ENCODE data around the gene PTPN21. TPM values are rescaled to one million over a fixed set of nuclear protein-coding genes. Genes with fewer than 3 reads are reported as not detected.

The PTPN21 gene
- total and polyA plus RNA-seq, 5 donors from 2014 or later: not detected

DNA sequence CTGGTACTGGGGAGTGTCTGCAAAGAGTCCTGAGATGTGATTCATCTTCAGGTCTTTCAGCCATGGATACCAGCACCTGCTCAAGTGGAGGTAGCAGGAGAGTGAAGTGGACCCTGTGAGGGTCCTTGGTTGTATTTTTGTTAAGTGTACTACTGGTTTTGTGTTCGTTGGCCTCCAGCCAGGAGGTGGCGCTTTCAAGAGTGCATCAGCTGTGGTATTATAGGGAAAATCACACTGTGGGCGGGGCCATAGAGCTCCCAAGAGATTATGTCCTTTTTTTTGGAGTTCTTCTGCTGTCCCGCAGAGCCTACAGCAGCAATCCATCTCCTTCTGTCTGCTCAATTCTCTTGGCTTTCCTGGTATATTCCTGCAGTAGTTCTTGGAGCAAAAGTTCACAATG lies 102.6 kb downstream of the PTPN21 start:
- Histone ChIP-seq H3K36me3 (ENCODE audit: control insufficient read depth, insufficient read depth, low read length) (no peaks in the 10 kb centered on the region), H3K27ac (ENCODE audit: insufficient read depth, low read length, poor library complexity, severe bottlenecking) (no peak overlapping the region), H3K4me3 (ENCODE audit: low read depth, low read length) (no peak overlapping the region), H3K9me3 (ENCODE audit: control insufficient read depth in 2 of 2, low read length in 2 of 2) (no peaks in the 10 kb centered on the region), H3K27me3 (ENCODE audit: control insufficient read depth, insufficient read depth, low read length) (no peaks in the 10 kb centered on the region), H3K4me1 (ENCODE audit: control insufficient read depth, insufficient read depth, low read length, poor library complexity, severe bottlenecking) (no peaks in the 10 kb centered on the region)
- peaks cover 0 to 8% (median under 1%) of the 10 kb centered on the region in 4 donors for H3K4me1 Mint-ChIP-seq
- no peak overlapping the region for H3K27ac Mint-ChIP-seq
- H3K27me3 Mint-ChIP-seq: no peaks in the 10 kb centered on the region
- no peak overlapping the region for H3K4me3 Mint-ChIP-seq
- ATAC-seq (ENCODE audit: low read depth in 2 of 2) (no peak), DNase-seq (no peak)
- H3K36me3 Mint-ChIP-seq: peaks cover 17% of the 10 kb centered on the region
- peaks cover 2 to 14% (median 6%) of the 10 kb centered on the region in 7 donors for H3K9me3 Mint-ChIP-seq

DNA sequence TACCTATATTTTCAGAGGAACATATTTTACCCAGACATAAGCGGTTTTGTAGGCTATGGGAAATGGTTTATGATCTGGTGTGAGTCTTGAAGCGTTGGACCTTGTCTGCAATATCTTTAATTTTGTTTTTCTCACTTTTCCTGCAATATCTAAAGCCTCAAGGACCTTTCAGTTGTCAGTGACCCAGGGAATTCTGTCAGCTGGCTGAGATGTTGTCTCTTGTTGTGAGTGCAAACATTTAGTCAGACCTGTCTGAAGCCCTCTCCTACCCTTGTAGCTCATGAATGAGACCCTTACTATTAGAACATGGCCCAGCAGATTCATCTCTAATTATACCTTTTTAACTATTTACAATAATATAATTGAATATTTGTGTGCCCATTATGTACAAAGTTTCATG lies 115.7 kb downstream of the PTPN21 start:
- Histone ChIP-seq H3K36me3 (ENCODE audit: control insufficient read depth, insufficient read depth, low read length) (no peaks in the 10 kb centered on the region), H3K4me3 (ENCODE audit: low read depth, low read length) (no peak overlapping the region), H3K27me3 (ENCODE audit: control insufficient read depth, insufficient read depth, low read length) (no peaks in the 10 kb centered on the region), H3K27ac (ENCODE audit: insufficient read depth, low read length, poor library complexity, severe bottlenecking) (no peak overlapping the region), H3K9me3 (ENCODE audit: control insufficient read depth in 2 of 2, low read length in 2 of 2) (no peaks in the 10 kb centered on the region), H3K4me1 (ENCODE audit: control insufficient read depth, insufficient read depth, low read length, poor library complexity, severe bottlenecking) (no peaks in the 10 kb centered on the region)
- ATAC-seq (ENCODE audit: low read depth in 2 of 2) (no peak), DNase-seq (no peak)
- H3K9me3 Mint-ChIP-seq: peaks cover 0 to 2% (median 0%) of the 10 kb centered on the region in 7 donors
- H3K4me3 Mint-ChIP-seq: no peak overlapping the region
- H3K36me3 Mint-ChIP-seq: peaks cover 15% of the 10 kb centered on the region
- H3K4me1 Mint-ChIP-seq: no peaks in the 10 kb centered on the region
- H3K27me3 Mint-ChIP-seq: no peaks in the 10 kb centered on the region
- H3K27ac Mint-ChIP-seq: no peak overlapping the region

DNA sequence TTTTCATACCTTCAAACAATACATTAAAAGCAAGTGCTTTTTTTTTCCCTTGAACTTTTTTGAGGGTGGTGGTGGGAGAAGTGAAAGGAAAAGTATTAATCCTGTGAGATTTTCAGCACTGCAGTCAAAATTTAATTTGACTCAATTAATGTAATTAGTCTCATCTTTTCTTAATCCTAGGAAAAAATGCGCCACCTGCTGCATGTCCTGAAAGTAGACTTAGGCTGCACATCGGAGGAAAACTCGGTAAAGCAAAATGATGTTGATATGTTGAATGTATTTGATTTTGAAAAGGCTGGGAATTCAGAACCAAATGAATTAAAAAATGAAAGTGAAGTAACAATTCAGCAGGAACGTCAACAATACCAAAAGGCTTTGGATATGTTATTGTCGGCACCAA lies 117.1 kb downstream of the PTPN21 start:
- Mint-ChIP-seq H3K9me3 (peaks cover 0 to 2% (median 0%) of the 10 kb centered on the region in 7 donors), H3K36me3 (peaks cover 15% of the 10 kb centered on the region), H3K4me1 (no peaks in the 10 kb centered on the region), H3K27ac (no peak overlapping the region), H3K4me3 (no peak overlapping the region), H3K27me3 (no peaks in the 10 kb centered on the region)
- Histone ChIP-seq H3K36me3 (ENCODE audit: control insufficient read depth, insufficient read depth, low read length) (no peaks in the 10 kb centered on the region), H3K9me3 (ENCODE audit: control insufficient read depth in 2 of 2, low read length in 2 of 2) (no peaks in the 10 kb centered on the region), H3K4me3 (ENCODE audit: low read depth, low read length) (no peak overlapping the region), H3K27ac (ENCODE audit: insufficient read depth, low read length, poor library complexity, severe bottlenecking) (no peak overlapping the region), H3K4me1 (ENCODE audit: control insufficient read depth, insufficient read depth, low read length, poor library complexity, severe bottlenecking) (no peaks in the 10 kb centered on the region), H3K27me3 (ENCODE audit: control insufficient read depth, insufficient read depth, low read length) (no peaks in the 10 kb centered on the region)
- ATAC-seq (ENCODE audit: low read depth in 2 of 2) (no peak), DNase-seq (no peak)

DNA sequence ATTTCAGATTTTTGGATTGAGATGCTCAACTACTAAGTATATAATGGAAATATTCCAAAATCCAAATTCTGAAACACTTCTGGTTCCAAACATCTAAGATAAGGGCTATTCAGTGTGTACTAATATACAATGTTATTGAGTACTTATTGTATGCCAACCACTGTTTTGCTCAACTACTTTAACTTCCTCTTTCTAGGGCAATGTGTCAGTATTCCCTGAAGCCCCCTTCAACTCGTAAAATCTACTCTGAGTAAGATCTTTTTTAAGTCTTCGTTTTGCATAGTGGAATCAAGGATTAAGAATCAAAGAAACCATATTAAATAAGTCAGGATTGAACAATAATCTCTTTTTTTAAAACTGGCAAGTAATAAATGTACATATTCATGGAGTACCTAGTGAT lies 123.8 kb downstream of the PTPN21 start:
- no peak overlapping the region for H3K27ac ChIP-seq (ENCODE audit: insufficient read depth, low read length, poor library complexity, severe bottlenecking)
- no peaks in the 10 kb centered on the region for H3K36me3 ChIP-seq (ENCODE audit: control insufficient read depth, insufficient read depth, low read length)
- no peaks in the 10 kb centered on the region for H3K27me3 ChIP-seq (ENCODE audit: control insufficient read depth, insufficient read depth, low read length)
- no peaks in the 10 kb centered on the region for H3K4me1 ChIP-seq (ENCODE audit: control insufficient read depth, insufficient read depth, low read length, poor library complexity, severe bottlenecking)
- Mint-ChIP-seq H3K27me3 (no peaks in the 10 kb centered on the region), H3K36me3 (peaks cover 4% of the 10 kb centered on the region), H3K4me3 (no peak overlapping the region), H3K27ac (no peak overlapping the region), H3K4me1 (no peaks in the 10 kb centered on the region), H3K9me3 (no peaks in the 10 kb centered on the region)
- no peak overlapping the region for H3K4me3 ChIP-seq (ENCODE audit: low read depth, low read length)
- ATAC-seq (ENCODE audit: low read depth in 2 of 2) (no peak), DNase-seq (no peak)
- no peaks in the 10 kb centered on the region for H3K9me3 ChIP-seq (ENCODE audit: control insufficient read depth in 2 of 2, low read length in 2 of 2)

DNA sequence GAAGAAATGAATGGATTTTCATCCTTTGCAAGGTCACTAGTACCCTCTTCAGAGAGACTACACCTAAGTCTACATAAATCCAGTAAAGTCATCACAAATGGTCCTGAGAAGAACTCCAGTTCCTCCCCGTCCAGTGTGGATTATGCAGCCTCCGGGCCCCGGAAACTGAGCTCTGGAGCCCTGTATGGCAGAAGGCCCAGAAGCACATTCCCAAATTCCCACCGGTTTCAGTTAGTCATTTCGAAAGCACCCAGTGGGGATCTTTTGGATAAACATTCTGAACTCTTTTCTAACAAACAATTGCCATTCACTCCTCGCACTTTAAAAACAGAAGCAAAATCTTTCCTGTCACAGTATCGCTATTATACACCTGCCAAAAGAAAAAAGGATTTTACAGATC lies 128.5 kb downstream of the PTPN21 start:
- Histone ChIP-seq H3K4me1 (ENCODE audit: control insufficient read depth, insufficient read depth, low read length, poor library complexity, severe bottlenecking) (no peaks in the 10 kb centered on the region), H3K9me3 (ENCODE audit: control insufficient read depth in 2 of 2, low read length in 2 of 2) (no peaks in the 10 kb centered on the region), H3K27ac (ENCODE audit: insufficient read depth, low read length, poor library complexity, severe bottlenecking) (no peak overlapping the region), H3K27me3 (ENCODE audit: control insufficient read depth, insufficient read depth, low read length) (no peaks in the 10 kb centered on the region), H3K4me3 (ENCODE audit: low read depth, low read length) (no peak overlapping the region), H3K36me3 (ENCODE audit: control insufficient read depth, insufficient read depth, low read length) (no peaks in the 10 kb centered on the region)
- no peak for DNase-seq
- no peak overlapping the region for H3K27ac Mint-ChIP-seq
- H3K9me3 Mint-ChIP-seq: peaks cover 0 to 2% (median 0%) of the 10 kb centered on the region in 7 donors
- H3K4me3 Mint-ChIP-seq: no peak overlapping the region
- H3K4me1 Mint-ChIP-seq: no peaks in the 10 kb centered on the region
- no peaks in the 10 kb centered on the region for H3K27me3 Mint-ChIP-seq
- no peaks in the 10 kb centered on the region for H3K36me3 Mint-ChIP-seq
- ATAC-seq (ENCODE audit: low read depth in 2 of 2): no peak

DNA sequence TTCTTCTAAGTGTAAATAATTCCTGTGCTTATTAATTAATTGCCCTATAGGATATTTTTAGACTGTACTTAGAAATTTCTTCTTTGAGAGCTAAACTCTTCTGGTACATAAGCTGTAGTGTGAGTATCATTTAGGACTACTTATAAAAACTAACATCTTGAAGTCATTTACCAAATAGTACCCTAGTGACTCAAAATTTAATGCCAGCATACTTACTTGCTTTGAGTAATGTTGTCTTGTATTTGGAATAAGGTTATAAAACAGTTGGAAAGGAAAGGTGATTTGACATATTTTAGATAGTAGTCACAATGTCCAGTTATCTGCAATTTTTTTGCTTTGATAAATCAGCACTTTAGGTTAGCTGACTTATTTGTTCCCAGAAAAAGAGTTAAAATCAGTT lies 130.2 kb downstream of the PTPN21 start:
- Mint-ChIP-seq H3K9me3 (peaks cover 0 to 2% (median 0%) of the 10 kb centered on the region in 7 donors), H3K27me3 (no peaks in the 10 kb centered on the region)
- no peak for ATAC-seq (ENCODE audit: low read depth in 2 of 2)

DNA sequence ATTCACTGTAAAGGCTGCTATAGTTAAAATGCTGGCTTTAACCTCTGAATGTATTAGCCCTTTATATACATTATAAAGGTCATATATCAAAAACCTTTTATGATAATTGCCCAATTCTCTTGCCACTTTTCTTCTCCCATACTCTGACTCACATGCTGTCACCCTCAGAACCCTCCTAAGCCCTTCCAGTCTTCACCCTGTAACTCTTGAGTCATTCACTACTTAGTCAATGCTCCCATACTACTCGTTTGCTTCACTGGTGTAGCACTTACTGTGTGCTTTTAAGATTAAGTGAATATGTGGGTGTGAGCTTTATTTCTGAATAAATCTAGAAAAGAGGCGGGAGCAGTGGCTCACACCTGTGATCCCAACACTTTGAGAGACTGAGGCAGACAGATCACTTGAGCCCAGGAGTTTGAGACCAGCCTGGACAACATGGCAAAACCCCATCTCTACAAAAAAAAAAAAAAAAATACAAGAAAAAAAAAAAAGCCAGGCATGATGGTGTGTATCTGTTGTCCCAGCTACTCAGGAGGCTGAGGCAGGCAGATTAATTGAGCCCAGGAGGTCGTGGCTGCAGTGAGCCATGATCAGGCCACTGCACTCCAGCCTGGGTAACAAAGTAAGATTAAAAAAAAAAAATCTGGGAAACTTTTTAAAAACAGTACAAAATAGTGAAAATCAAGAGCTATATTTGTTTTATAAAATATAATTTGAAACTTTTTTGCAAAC lies 131.7 kb downstream of the PTPN21 start:
- Histone ChIP-seq H3K27ac (ENCODE audit: insufficient read depth, low read length, poor library complexity, severe bottlenecking) (no peak overlapping the region), H3K36me3 (ENCODE audit: control insufficient read depth, insufficient read depth, low read length) (no peaks in the 10 kb centered on the region), H3K4me1 (ENCODE audit: control insufficient read depth, insufficient read depth, low read length, poor library complexity, severe bottlenecking) (no peaks in the 10 kb centered on the region), H3K9me3 (ENCODE audit: control insufficient read depth in 2 of 2, low read length in 2 of 2) (peaks cover 0 to 2% of the 10 kb centered on the region in 2 experiments), H3K4me3 (ENCODE audit: low read depth, low read length) (no peak overlapping the region), H3K27me3 (ENCODE audit: control insufficient read depth, insufficient read depth, low read length) (no peaks in the 10 kb centered on the region)
- H3K9me3 Mint-ChIP-seq: peaks cover 0 to 3% (median 0%) of the 10 kb centered on the region in 7 donors
- ATAC-seq (ENCODE audit: low read depth in 2 of 2) (no peak), DNase-seq (no peak)
- no peak overlapping the region for H3K4me3 Mint-ChIP-seq
- peaks cover 5% of the 10 kb centered on the region for H3K36me3 Mint-ChIP-seq
- no peak overlapping the region for H3K27ac Mint-ChIP-seq
- H3K4me1 Mint-ChIP-seq: no peaks in the 10 kb centered on the region
- H3K27me3 Mint-ChIP-seq: no peaks in the 10 kb centered on the region

More for the DNA sequence above, 130.2 kb downstream of the PTPN21 start:
- no peak overlapping the region for H3K27ac ChIP-seq (ENCODE audit: insufficient read depth, low read length, poor library complexity, severe bottlenecking)
- H3K4me1 Mint-ChIP-seq: no peaks in the 10 kb centered on the region
- no peak overlapping the region for H3K4me3 ChIP-seq (ENCODE audit: low read depth, low read length)
- no peaks in the 10 kb centered on the region for H3K9me3 ChIP-seq (ENCODE audit: control insufficient read depth in 2 of 2, low read length in 2 of 2)
- no peak for DNase-seq
- no peak overlapping the region for H3K27ac Mint-ChIP-seq
- peaks cover 4% of the 10 kb centered on the region for H3K36me3 Mint-ChIP-seq
- no peaks in the 10 kb centered on the region for H3K4me1 ChIP-seq (ENCODE audit: control insufficient read depth, insufficient read depth, low read length, poor library complexity, severe bottlenecking)
- no peaks in the 10 kb centered on the region for H3K36me3 ChIP-seq (ENCODE audit: control insufficient read depth, insufficient read depth, low read length)
- H3K27me3 ChIP-seq (ENCODE audit: control insufficient read depth, insufficient read depth, low read length): no peaks in the 10 kb centered on the region
- H3K4me3 Mint-ChIP-seq: no peak overlapping the region

DNA sequence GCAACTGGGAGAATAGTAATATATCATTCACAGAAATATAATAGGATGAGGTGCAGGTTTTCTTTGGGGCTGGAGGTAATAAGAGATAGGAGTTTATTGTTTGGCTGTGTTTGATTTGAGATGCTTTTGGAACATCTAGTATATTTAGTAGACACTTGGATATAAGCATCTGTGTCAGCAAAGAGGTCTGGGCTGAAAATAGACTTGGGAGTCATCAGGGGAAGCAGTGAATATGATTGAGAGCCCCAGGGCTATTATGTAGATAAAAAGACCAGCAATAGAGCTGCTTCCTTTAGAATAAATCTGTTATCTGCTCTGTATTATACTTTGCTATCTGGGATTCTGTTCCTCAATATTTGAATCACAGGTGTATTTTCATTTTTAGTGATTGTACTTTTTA lies 132.8 kb downstream of the PTPN21 start:
- Histone ChIP-seq H3K9me3 (ENCODE audit: control insufficient read depth in 2 of 2, low read length in 2 of 2) (peaks cover 0 to 9% of the 10 kb centered on the region in 2 experiments), H3K27ac (ENCODE audit: insufficient read depth, low read length, poor library complexity, severe bottlenecking) (no peak overlapping the region), H3K36me3 (ENCODE audit: control insufficient read depth, insufficient read depth, low read length) (peaks cover 6% of the 10 kb centered on the region), H3K4me3 (ENCODE audit: low read depth, low read length) (no peak overlapping the region), H3K27me3 (ENCODE audit: control insufficient read depth, insufficient read depth, low read length) (no peaks in the 10 kb centered on the region), H3K4me1 (ENCODE audit: control insufficient read depth, insufficient read depth, low read length, poor library complexity, severe bottlenecking) (no peaks in the 10 kb centered on the region)
- no peak overlapping the region for H3K4me3 Mint-ChIP-seq
- ATAC-seq (ENCODE audit: low read depth in 2 of 2): no peak
- H3K9me3 Mint-ChIP-seq: peaks cover 0 to 10% (median 3%) of the 10 kb centered on the region in 7 donors
- no peaks in the 10 kb centered on the region for H3K4me1 Mint-ChIP-seq
- peaks cover 13% of the 10 kb centered on the region for H3K36me3 Mint-ChIP-seq
- H3K27ac Mint-ChIP-seq: no peak overlapping the region
- no peak for DNase-seq
- H3K27me3 Mint-ChIP-seq: no peaks in the 10 kb centered on the region
